Measurements from ENCODE around the gene SLC35F1. TPM values are rescaled to one million over a fixed set of nuclear protein-coding genes. Genes with fewer than 3 reads are reported as not detected.

The SLC35F1 gene
- total RNA-seq, 1 experiment from 2014 or later, result not detected

DNA sequence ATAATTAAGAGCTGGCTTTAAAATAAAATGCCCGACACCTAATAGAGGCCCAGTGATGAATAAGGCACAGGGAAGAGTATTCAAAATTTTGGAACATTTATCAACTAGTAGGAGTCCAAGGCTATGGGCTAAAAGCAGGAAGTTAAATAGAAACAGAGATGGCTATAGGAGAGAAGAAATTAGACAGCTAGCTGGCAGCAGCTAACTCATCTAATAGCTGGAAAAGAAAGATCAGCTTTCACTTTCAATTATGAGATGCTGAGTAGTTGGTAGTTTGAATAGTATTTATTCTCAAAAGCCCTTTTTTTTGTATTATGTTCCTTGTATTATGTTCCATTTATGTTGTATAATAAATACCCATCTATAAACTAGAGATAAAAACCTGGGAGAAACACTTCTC lies 215.7 kb downstream of the SLC35F1 start:
- no peak for DNase-seq (ENCODE audit: low spot score)

DNA sequence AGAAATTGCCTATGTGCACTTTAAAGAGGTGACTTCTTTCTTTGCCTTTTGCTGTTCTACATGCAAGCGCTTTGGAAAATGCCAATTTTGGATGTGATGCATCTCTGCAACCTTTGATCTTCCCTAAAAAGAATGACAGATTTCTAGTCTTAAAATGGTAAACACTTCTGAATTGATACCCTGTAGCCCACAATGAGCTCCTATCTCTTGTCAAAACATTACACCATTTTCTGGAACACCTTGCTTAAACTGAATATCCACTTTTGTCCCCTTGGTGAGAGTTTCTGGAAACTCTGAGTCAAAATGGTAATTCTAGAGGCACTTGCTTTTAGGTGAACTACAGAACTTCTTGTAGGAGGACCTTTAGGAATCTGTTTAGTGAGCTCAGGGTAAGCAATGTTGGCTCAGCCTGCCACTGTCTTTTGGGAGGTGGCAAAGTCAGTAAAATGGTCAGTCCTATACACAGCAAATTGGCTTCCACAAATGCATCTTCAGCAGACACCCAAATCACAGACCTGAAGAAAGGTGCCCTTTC lies 216.5 kb downstream of the SLC35F1 start:
- DNase-seq (ENCODE audit: low spot score), result no peak

DNA sequence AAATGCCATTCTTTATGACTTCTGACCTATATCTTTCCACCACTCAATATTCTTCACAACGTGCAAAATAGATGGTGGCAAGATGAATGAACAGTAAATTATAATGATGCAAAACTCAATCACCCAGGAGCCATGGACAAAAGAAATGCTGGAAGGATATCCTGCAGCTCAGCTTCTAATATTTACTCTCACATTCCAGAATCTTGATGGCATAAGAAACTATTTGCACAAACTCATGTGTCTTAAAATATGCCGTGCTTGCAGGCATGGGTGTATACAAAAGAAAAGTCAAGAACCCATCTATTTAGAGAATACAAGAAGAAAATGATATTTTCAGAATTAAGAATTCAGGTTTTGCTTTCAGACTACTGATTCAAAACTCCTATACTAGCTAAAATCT lies 217.8 kb downstream of the SLC35F1 start:
- no peak for DNase-seq (ENCODE audit: low spot score)

DNA sequence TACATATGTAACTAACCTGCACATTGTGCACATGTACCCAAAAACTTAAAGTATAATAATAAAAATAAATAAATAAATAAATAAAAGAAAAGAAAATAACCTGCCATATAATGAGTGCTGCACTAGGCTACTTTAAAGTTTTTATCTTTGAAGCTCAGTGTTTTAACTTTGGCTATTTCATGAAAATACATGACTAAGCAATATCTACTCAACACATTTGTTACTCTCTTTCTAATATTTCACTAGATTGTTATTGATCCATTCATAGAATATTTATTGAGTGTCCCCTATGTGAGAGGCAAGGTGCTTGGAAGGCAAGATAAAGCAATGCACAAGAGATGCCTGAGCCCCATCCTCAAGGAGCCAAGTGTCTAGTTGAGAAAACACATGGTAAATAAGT lies 221.7 kb downstream of the SLC35F1 start:
- DNase-seq (ENCODE audit: low spot score), result no peak

DNA sequence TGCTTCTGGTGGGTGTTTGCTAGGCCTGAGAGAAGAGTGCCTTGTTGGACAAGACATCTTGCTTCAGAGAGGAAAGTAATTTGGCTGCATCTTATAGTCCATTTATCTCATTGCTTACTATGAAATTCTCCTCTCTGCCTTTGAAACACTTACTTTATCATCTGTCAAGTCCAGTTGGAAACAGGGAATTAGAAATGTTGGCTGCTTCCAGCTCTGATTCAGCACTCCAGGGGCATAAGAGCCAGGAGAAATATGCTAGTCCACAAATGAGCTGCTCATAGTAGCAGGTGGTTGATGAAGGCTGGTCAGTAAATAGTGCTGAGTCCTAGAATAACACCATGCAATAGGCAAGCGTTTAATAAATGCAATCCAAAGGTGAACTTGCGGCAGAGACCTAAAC lies 227.1 kb downstream of the SLC35F1 start:
- DNase-seq (ENCODE audit: low spot score), result no peak

DNA sequence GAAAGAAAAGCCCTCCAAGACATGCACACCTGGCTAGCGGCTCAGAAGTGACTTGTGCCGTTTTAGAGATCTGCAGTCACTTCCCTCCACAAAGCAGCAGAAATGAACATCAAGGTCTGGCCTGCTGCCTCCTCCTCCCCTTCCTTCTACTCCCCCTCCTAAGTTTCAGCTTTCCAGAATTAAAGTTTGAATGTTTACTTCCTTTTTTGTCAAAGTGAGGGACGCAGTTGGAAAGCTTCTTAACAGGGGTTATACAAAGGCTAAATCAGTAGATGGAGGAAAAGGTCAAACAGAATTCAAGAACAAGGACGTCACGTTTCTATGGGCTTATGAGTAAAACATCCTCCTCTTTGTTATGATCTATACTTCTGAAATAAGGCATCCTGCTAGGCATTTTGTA lies 227.7 kb downstream of the SLC35F1 start:
- no peak for DNase-seq (ENCODE audit: low spot score)

DNA sequence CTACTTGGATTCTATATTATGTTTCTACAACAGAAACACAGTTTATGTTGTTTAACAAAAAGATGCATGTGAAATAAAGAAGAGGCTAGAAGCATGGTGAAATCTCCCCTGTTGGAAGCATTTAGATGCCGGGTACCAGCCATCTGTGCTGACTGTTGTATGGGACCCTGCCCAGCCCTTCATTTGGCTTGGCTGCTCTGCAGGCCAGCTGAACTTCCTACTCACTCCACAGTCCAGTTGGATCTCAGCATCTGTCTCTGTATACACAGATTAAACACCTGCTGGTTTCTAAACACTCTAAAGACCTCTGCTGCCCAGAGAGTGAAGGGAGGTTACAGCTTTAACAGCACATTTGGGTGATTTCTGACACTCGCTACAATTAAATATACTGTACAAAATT lies 228.3 kb downstream of the SLC35F1 start:
- no peak for DNase-seq (ENCODE audit: low spot score)

DNA sequence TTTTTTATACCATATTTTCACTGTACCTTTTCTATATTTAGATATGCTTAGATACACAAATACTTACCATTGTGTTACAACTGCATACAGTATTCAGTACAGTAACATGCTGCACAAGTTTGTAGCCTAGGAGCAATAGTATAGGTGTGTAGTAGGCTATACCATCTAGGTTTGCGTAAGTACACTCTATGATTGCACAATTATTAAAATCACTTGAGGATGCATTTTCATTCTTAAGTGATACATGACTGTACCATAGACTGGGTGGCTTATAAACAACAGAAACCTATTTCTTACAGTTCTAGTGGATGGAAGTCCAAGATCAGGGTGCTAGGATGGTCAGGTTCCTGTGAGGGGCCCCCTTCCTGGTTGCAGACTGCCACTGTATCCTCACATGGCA lies 234.1 kb downstream of the SLC35F1 start:
- no peak for DNase-seq (ENCODE audit: low spot score)

DNA sequence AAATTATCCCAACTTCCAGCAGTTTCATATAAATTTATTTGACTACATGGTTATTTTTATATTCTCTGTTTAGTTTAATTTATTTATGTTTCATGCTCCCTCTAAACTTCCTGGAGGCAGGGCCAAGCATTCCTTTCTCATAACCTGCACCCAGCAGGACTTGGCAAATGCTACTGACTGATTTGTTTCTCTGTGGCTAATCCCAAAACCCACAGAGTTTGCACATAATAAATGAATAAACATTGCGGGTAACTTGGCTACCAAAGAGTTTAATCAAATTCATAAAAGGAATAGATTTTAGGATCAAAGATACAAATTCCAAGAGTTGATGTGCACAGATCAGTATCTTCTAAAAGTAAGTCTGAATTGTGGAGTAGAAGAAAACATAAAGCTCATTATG lies 239.5 kb downstream of the SLC35F1 start:
- DNase-seq (ENCODE audit: low spot score), result no peak

DNA sequence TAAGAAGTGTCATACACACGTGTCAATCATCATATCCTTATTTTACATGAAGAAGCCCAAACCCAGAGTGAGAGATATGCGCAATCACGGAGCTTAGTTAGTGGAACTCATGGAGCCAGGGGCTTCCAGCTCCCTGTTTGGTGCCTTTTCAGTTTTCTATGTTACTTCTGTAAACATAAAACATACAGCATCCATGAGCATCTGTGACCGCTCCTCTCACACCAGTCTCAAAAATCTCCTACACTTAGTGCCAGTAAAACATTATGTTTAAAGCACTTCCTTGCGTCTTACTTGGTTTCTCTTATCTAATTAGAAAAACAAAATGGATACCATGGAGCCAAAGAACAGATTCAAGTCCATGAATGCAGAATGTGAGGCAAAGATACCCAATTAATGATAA lies 240.4 kb downstream of the SLC35F1 start:
- DNase-seq (ENCODE audit: low spot score), result no peak

DNA sequence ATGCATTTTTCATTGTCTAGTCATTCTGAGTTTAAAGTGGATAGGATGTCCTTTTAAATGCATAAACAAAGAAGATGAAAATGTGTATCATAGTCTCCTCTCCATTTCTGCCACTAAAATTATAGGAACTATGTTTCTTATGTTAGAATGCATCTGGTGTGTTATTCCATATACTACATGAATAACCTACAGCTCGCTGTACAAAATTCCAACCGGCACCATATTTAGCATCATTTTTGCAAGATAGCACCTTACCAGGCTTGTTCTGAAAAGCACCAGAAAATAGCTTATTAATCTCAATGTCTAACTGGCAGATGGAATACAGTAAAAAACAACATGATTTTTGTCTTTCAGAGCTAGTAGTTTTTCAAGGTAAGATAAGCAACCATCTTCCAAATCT lies 241.5 kb downstream of the SLC35F1 start:
- no peak for DNase-seq (ENCODE audit: low spot score)

DNA sequence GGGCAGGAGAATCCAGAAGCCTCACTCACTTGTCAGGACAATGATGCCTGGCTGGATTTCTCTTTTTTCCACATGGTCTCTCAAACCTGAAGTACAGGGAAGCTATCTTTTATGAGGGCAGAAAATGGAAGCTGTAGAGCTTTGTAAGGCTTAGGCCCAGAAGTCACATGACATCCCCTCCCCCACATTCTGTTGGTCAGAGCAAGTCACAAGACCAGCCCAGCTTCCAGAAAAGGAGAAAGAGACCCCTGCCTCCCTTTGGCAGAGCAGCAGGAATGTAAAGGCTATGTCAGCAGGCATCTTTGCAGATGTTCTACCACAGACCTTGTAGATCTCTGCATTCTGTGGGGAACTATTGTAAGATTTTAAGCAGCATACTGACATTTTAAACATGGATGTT lies 245.5 kb downstream of the SLC35F1 start:
- no peak for DNase-seq (ENCODE audit: low spot score)

DNA sequence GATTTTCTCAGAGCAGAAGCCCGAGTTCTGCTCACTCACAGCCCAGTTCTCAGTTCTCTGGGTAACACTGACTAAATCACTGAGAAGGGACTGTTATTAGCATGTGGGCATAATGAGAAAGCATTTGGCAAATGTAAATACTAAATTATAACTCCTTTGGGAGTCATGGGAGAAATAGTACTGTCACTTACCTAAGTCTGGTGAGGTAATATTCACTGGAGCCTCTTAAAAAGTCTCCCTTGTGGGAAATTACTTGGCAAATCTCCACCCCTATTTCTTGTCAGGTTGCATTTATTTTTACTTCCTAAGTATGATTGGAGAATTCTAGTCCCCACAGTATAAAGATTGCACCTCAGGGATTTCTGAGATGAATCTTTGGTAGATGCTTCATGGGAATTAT lies 254.3 kb downstream of the SLC35F1 start:
- no peak for DNase-seq (ENCODE audit: low spot score)

DNA sequence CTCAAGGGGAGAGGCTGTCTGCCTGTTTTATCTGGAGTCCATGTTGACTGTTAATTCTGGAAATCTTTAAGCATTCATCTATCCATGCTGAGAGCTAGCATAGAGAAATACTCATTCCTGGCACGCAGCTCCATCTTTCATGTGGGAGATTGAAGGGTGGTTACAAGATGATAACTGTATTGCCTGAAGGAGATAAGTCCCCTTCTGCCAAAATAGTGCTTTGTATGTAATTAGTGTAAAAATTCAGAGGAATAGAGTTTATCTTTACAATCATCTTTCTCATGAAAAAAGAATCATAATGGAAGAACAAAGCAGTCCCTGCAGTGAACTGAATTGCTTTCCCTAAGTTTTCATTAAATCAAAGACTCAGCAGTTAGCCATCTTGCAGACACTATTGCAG lies 256.5 kb downstream of the SLC35F1 start:
- no peak for DNase-seq (ENCODE audit: low spot score)

DNA sequence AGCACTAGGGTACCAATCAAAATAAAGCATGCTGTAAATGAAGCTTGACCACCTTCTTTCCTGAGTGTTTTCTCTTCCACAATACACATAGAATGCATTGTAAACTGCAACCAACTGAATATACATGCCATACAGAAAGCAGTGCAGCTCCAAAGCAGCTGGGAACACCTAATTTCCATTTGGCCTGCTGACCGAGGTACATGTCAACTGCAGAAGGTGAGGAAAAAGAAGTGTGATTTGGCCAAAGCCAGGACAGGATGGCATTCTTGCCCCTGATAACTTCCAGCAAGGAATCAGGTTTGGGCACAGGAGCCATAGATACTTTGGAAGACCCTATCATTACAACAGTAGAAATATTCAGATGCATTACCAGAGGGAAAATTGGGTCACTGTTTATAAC lies 258.4 kb downstream of the SLC35F1 start:
- DNase-seq (ENCODE audit: low spot score), result no peak

DNA sequence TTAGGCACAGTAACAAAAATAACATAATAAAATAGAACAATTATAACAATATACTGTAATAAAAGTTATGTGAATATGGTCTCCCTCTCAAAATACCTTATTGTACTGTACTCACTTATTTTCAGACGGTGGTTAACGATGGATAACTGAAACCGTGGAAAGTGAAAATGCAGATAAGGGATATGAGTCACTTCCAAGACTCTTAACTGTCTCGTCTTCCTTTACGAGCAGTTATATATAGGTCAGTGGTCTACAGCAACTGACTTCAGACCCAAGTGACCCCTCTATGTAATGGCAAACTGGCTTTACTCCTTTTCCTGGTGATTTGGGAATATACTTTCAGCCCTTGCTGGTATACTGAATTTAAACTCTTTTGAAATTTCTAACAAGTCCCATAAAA lies 261.4 kb downstream of the SLC35F1 start:
- no peak for DNase-seq (ENCODE audit: low spot score)

DNA sequence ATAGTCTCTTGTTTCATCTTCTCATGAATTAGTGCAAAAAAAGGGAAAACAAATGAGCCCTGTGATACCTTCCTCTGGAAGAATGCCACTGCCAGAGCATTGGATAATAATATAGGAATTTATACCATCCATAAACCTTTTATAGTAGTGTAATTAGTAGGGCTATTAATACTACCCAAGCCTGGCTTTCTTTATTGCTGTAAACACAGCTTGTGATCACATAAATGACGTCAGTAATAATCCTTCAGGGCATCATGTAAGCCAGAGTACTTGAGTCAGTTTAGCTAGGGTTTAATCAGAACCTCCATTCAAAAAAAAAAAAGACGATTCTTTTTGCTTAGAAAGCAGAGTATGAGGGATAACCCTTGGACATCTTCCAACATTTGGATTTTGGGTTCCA lies 264.8 kb downstream of the SLC35F1 start:
- no peak for DNase-seq (ENCODE audit: low spot score)

DNA sequence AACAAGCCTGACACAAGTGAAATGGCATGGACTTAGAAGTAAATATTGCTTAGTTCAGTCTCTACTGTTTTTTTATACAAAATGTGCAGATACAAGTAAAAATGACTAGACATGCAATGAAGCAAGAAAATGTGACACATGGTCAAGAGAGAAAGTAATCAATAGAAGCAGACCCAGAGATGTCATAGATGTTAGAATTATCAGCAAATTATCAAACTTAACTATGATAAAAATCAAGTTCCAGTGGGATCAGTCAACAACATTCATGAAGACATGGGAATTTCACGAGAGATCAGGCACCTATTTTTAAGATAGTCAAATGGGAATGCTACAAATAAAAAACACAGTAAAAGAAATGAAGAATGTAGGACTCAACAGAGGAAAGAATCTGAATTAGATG lies 267.0 kb downstream of the SLC35F1 start:
- DNase-seq (ENCODE audit: low spot score), result no peak

DNA sequence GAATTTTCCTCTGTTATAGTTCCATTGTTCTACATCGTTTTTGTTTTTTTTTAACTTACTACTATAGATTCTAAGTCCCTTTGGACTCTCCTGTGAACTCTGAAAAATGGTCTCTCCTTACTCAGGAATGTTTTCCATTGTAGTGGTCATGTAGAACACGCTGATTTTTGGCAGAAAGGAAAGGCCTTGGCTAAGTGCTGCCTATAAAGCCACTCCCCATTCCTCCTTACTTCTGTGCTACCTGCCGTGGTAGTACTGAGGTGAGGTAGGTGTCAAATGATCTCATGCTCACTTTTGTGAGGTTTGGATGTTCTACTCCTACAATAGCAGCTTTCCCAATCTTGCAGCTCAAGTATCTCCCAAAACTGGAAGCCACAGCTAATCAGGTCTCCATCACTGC lies 270.7 kb downstream of the SLC35F1 start:
- DNase-seq (ENCODE audit: low spot score), result no peak

DNA sequence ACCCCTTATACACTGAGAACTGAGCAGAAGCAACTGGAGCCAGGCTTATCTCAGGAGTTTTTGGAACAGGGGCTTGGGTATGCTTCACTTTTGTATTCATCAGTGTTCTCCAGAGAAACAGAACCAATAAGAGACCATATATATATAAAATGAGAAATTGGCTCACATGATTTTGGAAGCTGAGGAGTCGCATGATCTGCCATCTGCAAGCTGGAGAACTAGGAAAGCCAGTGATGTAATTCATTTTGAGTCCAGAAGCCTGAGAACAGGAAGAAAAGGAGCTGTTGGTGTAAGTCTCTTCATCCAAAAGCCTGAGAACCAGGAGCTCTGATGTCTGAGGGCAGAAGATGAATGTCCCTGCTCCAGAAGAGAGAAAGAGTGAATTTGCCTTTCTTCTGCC lies 272.0 kb downstream of the SLC35F1 start:
- no peak for DNase-seq (ENCODE audit: low spot score)

DNA sequence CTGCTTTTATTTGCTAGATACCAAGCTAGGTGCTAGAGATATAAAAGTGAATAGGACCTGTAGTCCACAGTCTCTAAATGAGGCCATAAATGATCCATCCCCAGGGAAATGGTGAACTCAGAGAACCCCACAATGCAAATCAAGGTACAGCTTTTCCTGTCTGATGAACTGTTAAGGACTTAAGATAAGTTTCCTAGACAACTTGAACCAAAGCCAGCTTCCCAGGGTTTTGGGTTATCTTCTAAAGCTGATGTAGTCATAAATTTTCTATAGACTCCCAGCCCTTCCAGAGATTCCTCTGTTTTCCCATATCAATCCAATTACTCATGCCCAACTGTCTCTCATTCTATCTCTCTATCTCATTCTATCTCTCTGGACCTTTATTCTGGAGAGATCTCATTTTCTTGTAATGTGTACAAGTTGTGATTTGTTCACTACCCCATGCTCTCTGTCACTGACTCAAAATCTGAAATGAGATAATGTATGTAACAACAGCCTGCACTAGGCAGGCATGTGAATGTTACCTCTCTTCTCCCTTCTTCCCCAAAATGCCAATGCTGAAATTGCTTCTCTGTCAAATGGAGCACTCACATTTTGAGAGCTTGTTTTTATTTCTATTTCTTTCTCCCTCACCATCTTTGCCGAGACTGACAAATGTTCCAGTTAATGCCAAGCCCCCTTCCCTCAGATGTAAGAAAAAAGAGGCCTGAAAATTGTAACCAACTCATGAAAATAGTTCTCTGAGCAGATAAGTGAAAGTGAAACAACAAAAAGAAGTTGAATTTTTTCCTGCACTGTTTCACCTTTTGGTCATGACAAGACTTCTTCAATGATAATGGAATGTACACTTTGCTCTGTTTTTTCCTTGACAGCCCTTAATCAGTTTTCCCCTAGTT lies 279.9 kb downstream of the SLC35F1 start:
- DNase-seq (ENCODE audit: low spot score), result peak; percentile 47

DNA sequence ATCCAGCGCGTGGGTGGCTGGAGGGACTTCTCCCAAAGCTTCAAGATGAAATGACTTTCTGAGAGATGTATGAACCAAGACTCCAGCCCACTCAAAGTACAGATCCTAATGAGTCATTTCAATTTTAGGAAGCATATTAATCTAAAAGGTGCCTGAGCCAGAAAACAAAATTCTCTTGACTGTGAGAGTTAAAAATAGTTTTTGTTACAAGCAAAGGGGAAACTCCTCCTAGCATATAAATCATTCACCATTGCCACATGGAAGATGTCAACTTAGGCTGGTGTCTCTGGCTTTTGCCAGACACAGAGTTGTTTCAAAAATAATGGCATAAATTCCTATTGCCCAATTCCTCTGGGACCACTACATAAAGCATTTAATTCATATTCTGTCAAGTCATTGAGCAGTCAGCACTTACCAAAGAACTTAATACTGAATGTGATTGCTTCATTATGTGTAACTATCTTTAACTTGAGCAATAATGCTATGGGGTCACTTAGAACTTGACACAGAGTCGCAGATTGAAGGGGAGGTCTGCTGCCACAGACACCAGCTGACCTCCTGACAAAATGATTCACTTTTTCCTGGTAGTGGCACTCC lies 280.6 kb downstream of the SLC35F1 start:
- peak; percentile 23 for DNase-seq (ENCODE audit: low spot score)

DNA sequence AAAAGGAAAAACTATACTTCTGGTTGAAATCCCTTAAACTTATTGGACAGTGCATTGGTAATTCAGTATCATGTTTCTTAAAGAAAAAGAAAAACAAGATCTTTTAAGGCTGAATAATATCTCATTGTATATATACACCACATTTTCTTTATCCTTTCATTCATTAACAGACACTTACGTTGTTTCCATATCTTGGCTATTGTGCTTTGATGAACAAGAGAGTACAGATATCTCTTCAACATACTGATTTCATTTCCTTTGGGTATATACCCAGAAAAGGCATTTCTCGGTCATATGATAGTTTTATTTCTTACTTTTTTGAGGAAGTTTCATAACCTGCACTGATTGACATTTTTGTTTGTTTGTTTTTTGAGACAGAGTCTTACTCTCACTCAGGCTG lies 281.5 kb downstream of the SLC35F1 start:
- DNase-seq (ENCODE audit: low spot score), result no peak
